ENCODE measurements around the gene CDX2.

DNA sequence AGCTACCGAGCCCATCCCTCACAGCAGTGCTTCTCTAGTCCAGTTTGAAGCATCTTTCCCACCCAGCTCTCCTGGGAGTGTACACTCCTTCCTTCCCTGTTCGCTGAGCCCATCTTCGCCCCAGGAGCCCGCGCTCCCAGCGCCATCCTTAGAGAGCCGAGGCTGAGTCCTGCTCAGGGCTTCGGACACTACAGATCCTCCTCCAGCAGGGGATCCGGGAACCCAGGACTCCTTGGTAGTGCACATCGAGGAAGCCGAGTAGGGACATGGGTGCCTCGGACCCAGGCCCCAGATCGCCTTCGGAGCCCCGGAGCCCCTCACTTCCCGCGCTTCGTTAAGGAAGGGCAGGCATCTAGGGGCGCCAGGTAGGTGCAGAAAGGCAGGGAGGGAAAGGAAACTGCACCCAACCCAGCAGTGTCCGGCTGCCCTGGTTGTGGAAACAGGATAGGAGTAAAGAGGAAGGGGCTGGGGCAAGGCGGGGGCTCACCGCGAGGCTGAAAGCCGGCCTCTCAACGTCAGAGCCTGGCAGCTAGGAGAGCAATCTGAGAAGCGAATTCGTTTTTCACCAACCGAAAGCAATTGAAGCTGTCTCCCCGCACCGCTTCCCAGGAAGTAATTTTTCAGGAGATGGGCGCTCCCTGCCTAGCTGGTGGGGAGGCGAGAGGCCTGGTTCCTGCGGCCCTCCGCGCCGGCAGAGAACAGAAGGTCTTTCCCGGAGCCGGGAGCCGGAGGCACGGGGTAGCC, 48.3 kb downstream of the CDX2 start:
- TF ChIP-seq EZH2phosphoT487 (IDR thresholded peaks at IDR 0.05; ENCODE audit: borderline replicate concordance) (no peak), EGR1 (IDR thresholded peaks at IDR 0.05; ENCODE audit: low read depth) (no peak)
- TF ChIP-seq, protein P1, sequence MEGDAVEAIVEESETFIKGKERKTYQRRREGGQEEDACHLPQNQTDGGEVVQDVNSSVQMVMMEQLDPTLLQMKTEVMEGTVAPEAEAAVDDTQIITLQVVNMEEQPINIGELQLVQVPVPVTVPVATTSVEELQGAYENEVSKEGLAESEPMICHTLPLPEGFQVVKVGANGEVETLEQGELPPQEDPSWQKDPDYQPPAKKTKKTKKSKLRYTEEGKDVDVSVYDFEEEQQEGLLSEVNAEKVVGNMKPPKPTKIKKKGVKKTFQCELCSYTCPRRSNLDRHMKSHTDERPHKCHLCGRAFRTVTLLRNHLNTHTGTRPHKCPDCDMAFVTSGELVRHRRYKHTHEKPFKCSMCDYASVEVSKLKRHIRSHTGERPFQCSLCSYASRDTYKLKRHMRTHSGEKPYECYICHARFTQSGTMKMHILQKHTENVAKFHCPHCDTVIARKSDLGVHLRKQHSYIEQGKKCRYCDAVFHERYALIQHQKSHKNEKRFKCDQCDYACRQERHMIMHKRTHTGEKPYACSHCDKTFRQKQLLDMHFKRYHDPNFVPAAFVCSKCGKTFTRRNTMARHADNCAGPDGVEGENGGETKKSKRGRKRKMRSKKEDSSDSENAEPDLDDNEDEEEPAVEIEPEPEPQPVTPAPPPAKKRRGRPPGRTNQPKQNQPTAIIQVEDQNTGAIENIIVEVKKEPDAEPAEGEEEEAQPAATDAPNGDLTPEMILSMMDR (IDR thresholded peaks at IDR 0.05 in 2 of 3, conservative IDR thresholded peaks at IDR 0.05 in 1 of 3; ENCODE audit: borderline replicate concordance in 1 of 3, insufficient read depth in 1 of 3, low read depth in 2 of 3, low read length in 2 of 3), result no peak

Measured in HCT116 (cell line).